ENCODE measurements around the gene HECW1. TPM values are rescaled to one million over a fixed set of nuclear protein-coding genes. Genes with fewer than 3 reads are reported as not detected.

Gene HECW1
- total RNA-seq, 1 experiment from 2014 or later = not detected

DNA sequence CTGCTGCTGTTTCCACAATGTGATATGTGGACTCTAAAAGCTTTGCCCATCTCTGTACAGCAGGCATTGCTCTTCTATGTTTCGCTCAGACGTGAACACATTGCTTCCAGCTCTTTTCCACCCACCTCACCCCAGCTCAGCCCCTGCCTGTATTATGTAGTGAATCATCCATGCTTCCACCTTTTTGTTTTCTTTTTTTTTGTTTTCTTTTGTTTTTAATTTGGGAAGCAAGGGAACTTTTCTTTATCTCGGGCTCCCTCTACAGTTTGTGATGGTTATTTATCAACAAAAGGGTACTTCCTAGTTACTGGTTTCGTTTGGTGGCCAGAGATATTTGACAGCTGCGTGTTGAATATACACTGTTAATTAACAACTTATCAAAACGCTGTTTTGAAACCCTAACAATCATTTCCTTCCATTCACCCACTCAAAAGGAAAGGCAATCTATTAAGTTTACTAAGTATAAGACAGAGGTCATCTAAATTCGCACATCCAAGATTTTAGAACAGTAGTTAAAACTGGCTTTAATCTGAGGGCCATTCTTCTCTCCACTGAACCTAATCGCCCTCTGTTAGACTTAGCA, 342.6 kb downstream of the HECW1 start:
- DNase-seq (ENCODE audit: low read depth, low spot score) = peak; percentile 73
- in situ Hi-C loops (cut with HindIII; ENCODE audit: low pct_unique_long_range_greater_than_20kb, low sequenced_read_pairs) = loop anchor here (25.0 kb wide), 1 partner anchor 518 kb away; the partner anchor contains the start of genes MRPL32 and PSMA2

DNA sequence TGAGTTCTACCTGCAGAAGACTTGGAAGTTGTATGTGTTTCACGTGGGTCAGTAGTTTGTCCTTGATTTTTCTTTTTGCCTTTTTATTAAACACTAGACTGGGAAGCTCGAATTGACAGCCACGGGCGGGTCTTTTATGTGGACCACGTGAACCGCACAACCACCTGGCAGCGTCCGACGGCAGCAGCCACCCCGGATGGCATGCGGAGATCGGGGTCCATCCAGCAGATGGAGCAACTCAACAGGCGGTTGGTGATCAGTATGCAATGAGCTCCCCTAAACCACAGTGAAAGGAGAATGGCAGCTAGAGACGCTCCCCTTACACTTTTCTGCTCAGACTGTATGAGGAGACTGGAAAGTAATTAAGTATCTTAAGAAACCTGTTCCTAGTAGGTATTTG, 343.8 kb downstream of the HECW1 start:
- DNase-seq (ENCODE audit: low read depth, low spot score) = no peak
- in situ Hi-C loops (cut with HindIII; ENCODE audit: low pct_unique_long_range_greater_than_20kb, low sequenced_read_pairs) = loop anchor here (25.0 kb wide), 1 partner anchor 519 kb away; the partner anchor contains the start of genes MRPL32 and PSMA2

DNA sequence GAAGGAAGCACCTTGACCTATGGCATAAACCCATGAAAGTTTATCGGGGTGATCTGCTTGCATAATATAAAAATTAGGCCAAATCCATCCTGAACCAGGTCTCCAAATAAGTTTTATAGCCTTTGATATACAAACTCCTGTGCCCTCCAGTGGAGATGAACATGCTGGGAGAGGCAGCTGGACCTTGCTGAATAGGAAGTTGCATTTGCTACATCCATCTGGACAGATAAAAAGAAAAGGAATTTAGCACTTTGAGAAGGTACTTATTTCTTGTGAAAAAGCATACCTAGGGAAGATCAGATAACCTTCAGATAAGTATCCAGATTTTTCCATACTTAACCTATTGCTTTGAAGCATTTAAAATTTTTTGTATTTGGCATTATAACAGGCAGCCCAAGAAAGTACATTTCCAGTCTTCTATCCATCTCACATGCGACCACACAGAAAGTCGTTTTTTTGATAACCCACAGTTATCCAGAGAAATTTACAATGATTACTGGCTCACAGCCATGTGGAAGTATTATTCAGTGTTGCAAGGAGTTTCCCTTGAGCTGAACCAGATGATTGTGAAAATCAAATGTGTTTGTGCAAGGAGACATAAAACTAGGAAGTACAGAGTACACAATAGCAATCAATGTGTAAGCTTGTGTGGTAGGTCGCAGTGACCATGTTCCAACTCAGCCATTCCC, 346.0 kb downstream of the HECW1 start:
- no peak for DNase-seq (ENCODE audit: low read depth, low spot score)
- in situ Hi-C loops (cut with HindIII; ENCODE audit: low pct_unique_long_range_greater_than_20kb, low sequenced_read_pairs) = loop anchor here (25.0 kb wide), 1 partner anchor 521 kb away; the partner anchor contains the start of genes MRPL32 and PSMA2

DNA sequence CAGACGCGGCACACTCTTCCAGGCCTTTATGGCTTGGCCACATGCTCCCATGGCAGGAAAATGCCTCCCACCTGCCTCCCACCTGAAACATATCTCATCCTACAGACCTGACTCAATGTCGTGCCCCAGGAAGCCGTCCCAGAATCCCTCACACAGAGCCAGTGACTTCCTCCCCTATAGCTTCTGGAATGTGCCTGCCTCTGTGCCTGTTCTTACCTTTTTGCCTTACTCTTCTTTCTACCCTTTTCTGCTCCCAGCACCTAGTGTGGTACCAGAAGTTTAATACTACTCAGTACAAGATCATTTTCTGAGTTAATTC, 346.5 kb downstream of the HECW1 start:
- in situ Hi-C loops (cut with HindIII; ENCODE audit: low pct_unique_long_range_greater_than_20kb, low sequenced_read_pairs) = loop anchor here (25.0 kb wide), 1 partner anchor 522 kb away; the partner anchor contains the start of genes MRPL32 and PSMA2
- no peak for DNase-seq (ENCODE audit: low read depth, low spot score)

DNA sequence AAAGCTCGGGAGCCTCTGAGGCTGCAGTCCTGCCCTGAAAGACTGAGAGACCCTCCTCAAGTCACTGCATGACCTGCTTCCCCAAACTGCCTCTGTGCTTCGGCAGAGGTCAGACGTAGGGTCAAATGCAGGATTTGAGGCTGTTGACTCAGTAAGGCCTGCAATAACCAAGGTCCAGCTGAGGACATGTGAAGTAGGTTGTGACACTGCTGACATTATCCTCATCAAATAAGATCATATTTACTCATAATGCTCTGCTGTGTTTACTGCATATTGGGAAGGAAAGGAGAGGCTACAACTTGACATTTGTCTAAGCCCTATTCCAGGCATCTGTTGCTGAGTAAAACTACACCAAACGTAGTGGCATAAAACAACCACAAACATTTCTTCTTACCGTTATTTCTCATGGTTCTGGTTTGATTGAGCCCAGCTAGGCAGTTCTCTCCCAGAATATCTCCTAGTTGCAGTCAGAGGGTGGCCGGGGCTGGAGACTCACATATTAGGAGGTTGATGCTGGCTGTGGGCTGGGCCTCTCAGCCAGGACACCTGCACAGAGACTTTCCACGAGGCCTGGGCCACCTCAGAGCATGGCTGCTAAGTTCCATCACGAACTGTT, 348.4 kb downstream of the HECW1 start:
- in situ Hi-C loops (cut with HindIII; ENCODE audit: low pct_unique_long_range_greater_than_20kb, low sequenced_read_pairs) = loop anchor here (25.0 kb wide), 1 partner anchor 524 kb away; the partner anchor contains the start of genes MRPL32 and PSMA2
- DNase-seq (ENCODE audit: low read depth, low spot score) = no peak

DNA sequence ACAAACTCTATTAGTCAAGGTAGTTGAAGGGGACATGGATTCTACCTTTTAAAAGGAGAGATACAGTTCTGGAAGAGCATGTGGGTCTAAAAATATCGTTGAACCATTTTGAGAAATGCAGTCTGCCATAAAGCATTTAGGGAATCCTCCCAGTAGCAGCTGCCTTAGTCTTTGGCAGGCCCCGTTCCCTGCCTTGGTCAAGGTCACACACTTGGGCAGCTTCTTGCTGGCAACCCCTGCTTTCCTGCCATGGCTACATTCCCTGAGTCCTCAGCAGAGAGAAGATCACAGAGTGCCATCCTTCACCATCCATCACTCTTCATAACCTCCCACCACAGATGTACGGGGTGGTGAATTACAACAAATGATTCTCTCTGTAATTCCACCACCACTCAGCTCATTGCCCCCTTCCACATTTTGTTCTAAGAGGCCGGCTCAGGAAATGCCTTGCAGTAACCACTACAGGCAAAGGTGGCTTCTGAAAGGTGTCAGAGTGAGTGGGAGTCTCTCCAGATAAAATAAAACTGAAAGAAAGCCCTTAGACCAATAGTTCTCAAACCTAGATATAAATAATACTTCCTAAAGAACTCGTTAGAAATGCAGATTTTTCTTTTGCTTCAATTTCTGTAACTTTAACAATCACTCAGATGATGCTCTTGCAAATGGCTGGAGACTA, 349.0 kb downstream of the HECW1 start:
- in situ Hi-C loops (cut with HindIII; ENCODE audit: low pct_unique_long_range_greater_than_20kb, low sequenced_read_pairs) = loop anchor here (25.0 kb wide), 1 partner anchor 524 kb away; the partner anchor contains the start of genes MRPL32 and PSMA2

DNA sequence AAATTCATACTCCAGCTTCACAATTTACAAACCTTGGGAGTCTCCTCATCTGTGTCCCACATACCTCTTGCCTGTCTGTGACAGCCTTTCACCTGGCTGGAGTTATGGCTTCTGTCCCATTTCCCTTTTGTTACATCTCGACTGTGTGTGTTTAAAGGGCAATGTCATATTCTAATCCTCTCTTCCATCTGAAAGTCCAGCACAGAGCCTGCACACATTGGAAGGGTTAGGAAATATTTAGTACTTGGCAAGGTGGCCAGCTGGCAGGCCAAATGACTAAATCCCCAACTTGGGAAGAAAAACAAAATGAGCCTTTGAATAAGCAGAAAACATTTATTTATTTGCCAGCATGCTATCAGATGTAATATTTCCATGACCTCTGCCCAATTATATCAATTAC, 350.4 kb downstream of the HECW1 start:
- no peak for DNase-seq (ENCODE audit: low read depth, low spot score)
- in situ Hi-C loops (cut with HindIII; ENCODE audit: low pct_unique_long_range_greater_than_20kb, low sequenced_read_pairs) = loop anchor here (25.0 kb wide), 1 partner anchor 526 kb away; the partner anchor contains the start of genes MRPL32 and PSMA2

More for the DNA sequence above, 349.0 kb downstream of the HECW1 start:
- DNase-seq (ENCODE audit: low read depth, low spot score) = no peak

DNA sequence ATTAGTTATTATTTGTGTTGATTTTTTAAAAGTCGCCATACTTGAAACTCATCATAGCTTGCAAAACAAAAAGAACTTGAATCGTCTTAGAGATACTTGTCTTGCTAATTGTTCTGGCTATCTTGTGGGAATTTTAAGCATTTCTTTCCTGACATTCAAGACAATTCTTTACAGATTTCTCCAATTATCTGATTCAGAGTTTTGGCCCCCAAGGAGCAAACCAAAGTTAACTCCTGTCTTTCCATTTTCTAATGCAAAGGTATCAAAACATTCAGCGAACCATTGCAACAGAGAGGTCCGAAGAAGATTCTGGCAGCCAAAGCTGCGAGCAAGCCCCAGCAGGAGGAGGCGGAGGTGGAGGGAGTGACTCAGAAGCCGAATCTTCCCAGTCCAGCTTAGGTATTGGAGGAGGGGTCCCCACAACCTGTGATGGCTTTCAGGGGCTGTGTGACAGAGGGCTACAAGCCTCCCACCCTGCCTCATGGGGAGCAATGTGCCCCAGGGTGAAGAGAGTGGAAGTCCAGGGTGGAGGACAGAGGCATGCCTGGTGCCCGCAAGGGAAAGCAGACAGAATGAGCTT, 351.0 kb downstream of the HECW1 start:
- in situ Hi-C loops (cut with HindIII; ENCODE audit: low pct_unique_long_range_greater_than_20kb, low sequenced_read_pairs) = loop anchor here (25.0 kb wide), 1 partner anchor 526 kb away; the partner anchor contains the start of genes MRPL32 and PSMA2
- DNase-seq (ENCODE audit: low read depth, low spot score) = no peak

DNA sequence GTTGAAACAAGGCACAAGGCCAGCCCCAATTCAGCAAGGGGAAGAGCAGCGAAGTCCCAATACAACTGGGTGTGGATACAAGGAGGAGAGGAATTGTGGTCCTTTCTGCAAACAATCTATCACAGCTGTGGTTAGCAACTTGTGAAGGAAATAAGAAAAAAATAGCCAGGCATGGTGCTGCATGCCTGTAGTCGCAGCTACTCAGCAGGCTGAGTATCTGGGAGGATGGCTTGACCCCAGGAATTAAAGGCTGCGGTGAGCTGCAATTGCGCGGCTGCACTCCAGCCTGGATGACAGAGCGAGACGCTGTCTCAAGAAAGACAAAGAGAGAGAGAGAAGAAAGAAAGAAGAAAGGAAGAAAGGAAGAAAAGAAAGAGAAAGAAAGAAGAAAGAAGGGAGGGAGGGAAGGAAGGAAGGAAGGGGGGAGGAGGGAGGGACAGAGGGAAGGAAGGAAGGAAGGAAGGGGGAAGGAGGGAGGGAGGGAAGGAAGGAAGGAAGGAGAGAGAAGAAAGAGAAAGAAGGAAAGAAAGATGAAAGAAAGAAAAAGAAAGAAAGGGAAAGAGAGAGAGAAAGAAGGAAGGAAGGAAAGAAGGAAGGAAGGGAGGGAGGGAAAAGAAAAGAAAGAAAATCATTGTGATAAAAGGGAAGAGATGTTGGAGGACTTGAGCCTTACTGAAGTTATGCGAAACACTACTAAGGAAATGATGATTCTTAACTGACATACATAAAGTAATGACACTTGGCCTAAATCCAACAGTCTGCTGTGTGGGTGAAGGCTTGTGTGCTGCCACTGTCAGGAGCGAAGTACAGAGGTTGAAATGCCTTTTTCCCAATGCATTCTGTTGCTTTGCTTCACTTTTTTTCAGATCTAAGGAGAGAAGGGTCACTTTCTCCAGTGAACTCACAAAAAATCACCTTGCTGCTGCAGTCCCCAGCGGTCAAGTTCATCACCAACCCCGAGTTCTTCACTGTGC, 353.4 kb downstream of the HECW1 start:
- in situ Hi-C loops (cut with HindIII; ENCODE audit: low pct_unique_long_range_greater_than_20kb, low sequenced_read_pairs) = loop anchor here (25.0 kb wide), 1 partner anchor 529 kb away; the partner anchor contains the start of genes MRPL32 and PSMA2
- no peak for DNase-seq (ENCODE audit: low read depth, low spot score)

DNA sequence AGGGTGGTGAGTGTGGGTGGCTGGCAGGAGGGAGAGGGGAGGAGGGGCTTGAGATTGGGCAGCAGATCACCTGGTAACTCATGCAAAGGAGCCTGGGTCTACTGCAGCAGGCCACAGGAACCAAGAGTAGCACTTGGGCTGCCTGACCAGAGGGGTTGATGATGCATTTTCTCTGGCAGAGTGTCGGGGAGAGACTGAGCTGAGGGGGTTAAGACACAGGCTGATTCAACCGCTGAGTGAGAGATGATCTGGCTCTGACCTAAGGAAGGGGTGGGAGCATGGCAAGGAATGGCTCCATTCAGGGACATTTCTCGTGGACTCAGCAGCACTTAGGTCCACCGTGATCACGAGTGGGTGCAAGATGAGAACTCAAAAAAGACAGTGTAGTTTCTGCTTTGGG, 355.0 kb downstream of the HECW1 start:
- in situ Hi-C loops (cut with HindIII; ENCODE audit: low pct_unique_long_range_greater_than_20kb, low sequenced_read_pairs) = loop anchor here (25.0 kb wide), 1 partner anchor 530 kb away; the partner anchor contains the start of genes MRPL32 and PSMA2
- DNase-seq (ENCODE audit: low read depth, low spot score) = no peak

DNA sequence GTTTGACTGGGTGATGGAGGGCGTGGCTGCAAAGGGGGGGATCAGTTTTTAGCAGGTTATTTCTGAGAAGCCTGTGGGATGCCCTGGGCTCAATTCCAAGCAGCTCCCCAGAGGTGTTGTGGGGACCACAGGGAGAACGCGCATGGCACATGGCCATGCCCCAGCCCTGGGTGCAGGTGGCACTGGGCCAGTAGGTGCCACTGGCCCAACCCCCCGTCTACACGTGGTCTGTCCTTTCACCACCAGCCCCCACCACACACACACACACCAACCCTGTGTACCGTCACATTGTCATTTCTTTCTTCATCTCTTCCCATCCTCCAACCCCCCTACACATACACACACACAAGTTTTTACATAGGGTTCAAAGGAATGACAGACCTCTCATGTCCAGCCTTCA, 355.4 kb downstream of the HECW1 start:
- no peak for DNase-seq (ENCODE audit: low read depth, low spot score)
- in situ Hi-C loops (cut with HindIII; ENCODE audit: low pct_unique_long_range_greater_than_20kb, low sequenced_read_pairs) = loop anchor here (25.0 kb wide), 1 partner anchor 531 kb away; the partner anchor contains the start of genes MRPL32 and PSMA2

DNA sequence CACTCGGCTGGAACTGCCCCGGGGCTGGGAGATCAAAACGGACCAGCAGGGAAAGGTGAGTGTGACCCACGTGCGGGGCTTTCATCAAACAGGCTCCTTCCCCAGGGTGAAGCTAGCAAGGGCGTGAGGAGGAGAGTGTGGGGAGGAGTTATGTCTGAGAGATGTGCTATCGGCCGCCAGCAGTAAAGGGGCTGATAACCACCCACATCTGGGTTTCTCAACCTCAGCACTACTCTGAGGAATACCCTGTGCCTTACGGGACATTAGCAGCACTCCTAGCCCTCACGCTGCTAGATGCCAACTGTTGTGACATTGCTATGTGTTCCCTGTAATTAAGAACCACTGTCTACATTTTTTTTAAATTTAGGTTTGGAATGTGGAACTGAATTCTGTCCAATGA, 356.6 kb downstream of the HECW1 start:
- in situ Hi-C loops (cut with HindIII; ENCODE audit: low pct_unique_long_range_greater_than_20kb, low sequenced_read_pairs) = loop anchor here (25.0 kb wide), 1 partner anchor 532 kb away; the partner anchor contains the start of genes MRPL32 and PSMA2
- DNase-seq (ENCODE audit: low read depth, low spot score) = no peak

DNA sequence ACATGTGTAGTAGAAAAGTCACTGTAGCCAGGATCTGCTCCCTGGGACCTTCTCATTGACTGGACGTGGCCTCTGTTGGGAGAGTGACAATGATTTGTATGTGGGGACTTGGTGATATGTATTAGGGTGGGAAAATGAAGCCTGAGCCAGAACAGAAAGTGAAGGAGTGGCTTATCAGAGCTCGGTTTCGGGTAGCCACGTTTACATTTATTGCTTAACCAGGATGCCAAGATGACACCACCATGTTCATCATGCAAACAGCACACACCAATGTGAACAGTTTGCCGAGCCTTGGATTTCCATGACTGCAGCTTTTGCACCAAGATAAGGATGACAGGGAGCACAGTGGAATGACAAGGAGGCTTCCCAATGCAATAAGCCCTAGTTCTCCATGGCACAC, 357.7 kb downstream of the HECW1 start:
- no peak for DNase-seq (ENCODE audit: low read depth, low spot score)

DNA sequence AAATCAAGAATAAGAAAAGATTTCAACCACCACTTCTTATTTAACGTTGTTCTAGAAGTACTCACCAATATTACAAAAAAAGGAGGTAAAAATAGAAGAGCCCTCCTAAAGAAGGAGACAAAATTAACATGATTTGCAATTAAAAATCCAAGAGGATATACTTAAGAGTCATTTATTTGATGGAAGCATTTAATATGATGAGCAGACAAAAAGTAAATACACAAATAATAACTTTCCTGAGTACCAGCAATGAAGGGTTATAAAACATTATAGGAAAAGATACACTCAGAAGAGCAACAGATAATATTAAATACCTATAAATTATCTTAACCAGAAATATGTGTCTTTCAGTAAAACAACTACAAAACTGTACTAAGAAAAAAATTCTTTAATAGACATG, 363.5 kb downstream of the HECW1 start:
- no peak for DNase-seq (ENCODE audit: low read depth, low spot score)
- in situ Hi-C loops (cut with HindIII; ENCODE audit: low pct_unique_long_range_greater_than_20kb, low sequenced_read_pairs) = no loop called here

More for the DNA sequence above, 357.7 kb downstream of the HECW1 start:
- in situ Hi-C loops (cut with HindIII; ENCODE audit: low pct_unique_long_range_greater_than_20kb, low sequenced_read_pairs) = loop anchor here (25.0 kb wide), 1 partner anchor 533 kb away; the partner anchor contains the start of genes MRPL32 and PSMA2

DNA sequence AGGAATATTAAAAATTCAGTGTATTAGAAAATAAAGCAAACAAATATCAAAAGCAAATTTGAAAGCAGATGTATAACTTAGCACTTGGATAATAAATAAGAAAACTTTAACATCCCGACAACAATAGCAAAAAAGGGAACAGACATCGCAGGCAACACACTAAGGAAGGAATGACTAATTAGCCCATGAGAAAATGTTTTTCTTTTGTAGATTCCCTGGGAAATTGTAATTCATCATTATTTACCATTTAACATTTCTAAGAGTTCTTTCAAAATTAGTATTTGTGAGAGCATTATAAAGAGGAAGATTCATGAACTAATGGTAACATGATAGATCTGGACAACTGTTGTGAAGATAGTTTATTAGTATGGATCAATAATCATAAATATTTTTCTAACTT, 364.4 kb downstream of the HECW1 start:
- DNase-seq (ENCODE audit: low read depth, low spot score) = no peak
- in situ Hi-C loops (cut with HindIII; ENCODE audit: low pct_unique_long_range_greater_than_20kb, low sequenced_read_pairs) = no loop called here

DNA sequence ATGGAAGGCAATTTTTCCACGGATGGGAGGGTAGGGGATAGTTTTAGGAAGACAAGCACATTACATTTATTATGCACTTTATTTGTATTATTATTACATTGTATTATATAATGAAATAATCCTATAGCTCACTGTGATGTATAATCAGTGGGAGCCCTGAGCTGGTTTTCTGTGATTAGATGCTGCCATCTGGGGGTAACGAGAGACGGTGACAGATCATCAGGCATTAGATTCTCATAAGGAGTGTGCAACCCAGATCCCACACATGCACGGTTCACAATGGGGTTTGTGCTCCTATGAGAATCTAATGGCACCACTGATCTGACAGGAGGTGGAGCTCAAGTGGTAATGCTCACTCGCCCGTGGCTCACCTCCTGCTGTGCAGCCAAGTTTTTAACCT, 366.6 kb downstream of the HECW1 start:
- in situ Hi-C loops (cut with HindIII; ENCODE audit: low pct_unique_long_range_greater_than_20kb, low sequenced_read_pairs) = no loop called here
- peak; percentile 63 for DNase-seq (ENCODE audit: low read depth, low spot score)

All from SK-MEL-5 (cell line).